Measurements from ENCODE around the gene ARHGAP28.
"Not testable (repeated sequence)": the region's sequence is repeated elsewhere in the genome, so short reads cannot be mapped to it uniquely, and the experiment has no call there.

Gene ARHGAP28

DNA sequence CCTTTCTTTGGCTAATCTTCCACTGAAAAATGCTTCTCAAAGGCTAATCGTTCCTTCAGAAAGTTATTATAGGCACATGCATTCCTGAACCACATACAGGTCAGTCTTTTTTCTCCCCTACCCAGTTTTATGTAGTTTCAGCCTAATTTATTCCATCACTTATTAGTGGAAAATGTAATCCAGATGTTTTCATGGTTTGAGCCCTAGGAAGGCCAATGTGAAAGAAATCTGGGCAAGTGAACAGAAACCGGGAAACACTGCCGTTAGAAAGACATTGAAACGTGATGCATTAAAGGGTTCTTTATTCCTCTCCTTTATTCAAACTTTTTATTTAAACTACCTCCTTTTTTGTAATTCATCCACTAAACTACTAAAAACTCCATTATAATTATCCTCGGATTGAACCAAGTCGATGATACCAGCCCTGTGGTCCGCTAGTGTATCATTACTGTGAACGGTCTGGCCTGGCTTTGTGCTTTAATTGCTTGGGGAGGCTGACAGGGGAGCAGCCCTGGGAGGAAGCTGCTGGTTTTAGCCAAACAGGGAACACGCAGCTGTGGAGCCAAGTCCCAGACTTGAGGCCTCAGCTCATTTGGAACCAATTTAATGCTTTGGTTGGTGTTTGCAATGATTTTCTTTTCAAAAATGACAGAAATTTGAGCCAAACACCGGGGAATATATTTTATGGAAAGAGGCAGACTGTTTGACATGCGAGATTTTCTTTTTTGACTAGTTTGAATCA, 149.2 kb downstream of the ARHGAP28 start:
- no peak for DNase-seq

- DNase-seq, result no peak
Measured at GRCh38 chr18:6879508-6880195, 150.1 kb downstream of the ARHGAP28 start.

- DNase-seq, result no peak
Measured at GRCh38 chr18:6881034-6881820, 151.7 kb downstream of the ARHGAP28 start.

DNA sequence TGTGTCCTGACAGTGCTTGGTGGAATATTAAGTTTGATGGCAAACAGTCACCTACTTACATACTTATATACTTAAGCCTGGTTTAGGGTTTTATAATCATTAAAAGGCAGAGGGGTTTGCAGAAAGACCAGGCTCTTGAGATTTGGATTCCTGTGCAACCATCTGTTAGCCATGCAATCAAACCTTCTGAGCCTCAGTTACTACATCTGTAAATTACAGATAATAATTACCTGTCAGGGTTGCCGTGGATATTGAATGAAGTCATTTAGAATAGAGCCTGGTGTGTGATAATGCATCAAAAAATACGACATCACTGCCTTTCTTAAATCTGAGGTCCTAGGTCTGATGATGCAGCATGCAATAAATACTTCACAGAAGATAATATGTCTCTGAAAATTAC, 152.9 kb downstream of the ARHGAP28 start:
- no peak for DNase-seq

DNA sequence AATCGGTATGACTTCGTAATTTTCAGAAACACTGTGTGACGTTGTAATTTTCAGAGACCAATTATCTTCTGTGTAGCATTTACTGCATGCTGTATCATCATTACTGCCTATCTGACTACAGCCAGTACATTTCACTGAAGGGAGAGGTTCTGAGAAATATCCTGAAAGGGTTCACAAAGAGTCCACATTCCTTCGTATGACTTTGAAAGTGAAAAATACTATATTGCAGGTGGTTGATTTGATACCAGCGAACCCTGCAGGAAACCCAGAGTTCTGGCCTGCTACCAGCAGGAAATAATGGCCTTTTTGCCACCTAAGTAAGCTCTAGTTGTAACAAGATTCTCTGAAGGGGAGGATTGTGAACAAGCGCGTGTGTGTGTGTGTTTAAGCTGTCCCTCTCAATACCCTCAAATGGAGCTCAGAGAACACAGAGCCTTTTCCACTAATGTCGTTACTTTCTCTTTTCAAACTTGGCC, 155.5 kb downstream of the ARHGAP28 start:
- DNase-seq, result no peak

DNA sequence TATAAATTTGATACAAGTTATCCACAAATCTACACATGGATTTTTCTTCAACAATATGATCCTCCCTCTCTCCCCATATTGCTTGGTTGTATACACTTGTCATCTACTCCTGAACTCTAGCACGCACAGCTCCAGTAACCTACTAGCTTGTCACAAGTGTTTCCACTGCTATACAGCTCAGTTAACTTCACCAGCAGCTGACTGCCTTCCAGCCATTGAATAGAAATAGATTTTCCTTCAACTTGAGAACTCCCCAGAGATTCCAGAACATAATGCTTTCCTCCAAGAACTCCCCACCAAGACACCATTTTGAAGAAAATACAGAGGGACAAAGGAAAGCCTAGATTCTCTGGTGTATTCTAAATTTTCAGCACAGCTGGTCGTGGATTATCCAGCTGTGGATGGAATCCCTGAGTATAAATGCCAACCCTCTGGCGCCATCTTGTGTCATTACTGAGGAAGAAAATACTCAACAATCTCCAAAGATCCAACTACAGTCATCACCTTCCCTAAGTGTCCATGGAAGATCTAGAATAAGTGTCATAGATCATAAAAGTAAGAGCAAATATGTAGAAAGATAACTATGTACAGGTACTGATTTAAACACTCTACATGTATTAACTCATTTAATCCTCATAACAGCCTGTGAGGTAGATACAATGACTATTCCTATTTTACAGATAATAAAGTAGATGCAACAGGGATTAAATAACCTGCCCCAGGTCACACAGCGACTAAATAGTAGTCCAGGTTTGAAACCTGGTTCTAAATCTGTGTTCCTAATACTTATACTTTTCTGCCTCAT, 156.7 kb downstream of the ARHGAP28 start:
- DNase-seq, result no peak

DNA sequence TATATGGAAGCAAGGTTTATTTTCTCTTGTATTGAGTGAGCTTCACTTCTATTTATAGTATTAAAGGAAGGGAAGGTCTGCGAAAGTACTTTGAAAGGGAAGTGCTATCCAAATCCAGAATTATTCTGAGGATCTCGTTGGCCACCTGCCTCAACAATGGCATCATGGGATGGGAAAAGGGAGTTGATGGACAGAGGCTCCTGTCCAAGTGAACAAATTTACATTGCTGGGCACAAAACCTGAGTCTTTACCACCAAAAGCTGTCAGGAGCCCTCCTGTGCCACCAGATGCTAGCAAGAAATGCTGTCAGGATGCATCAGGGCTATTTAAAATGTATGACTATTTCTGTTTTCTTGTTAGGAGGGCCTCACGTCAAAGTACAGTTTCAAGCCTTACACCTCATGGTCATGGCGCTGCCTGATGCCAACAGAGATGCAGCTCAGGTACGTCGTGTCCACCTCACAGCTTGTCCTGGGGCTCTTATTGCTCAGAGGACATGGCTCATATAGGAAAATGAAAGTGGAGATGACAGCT, 157.3 kb downstream of the ARHGAP28 start:
- no peak for DNase-seq

- DNase-seq, result no peak
Measured at GRCh38 chr18:6891788-6892187, 162.3 kb downstream of the ARHGAP28 start.

- DNase-seq, result no peak
Measured at GRCh38 chr18:6901286-6901926, 171.9 kb downstream of the ARHGAP28 start.

- DNase-seq, result no peak
Measured at GRCh38 chr18:6917072-6917471, 187.6 kb downstream of the ARHGAP28 start.

GRCh38 chr18:6920099-6920955, 190.8 kb downstream of the ARHGAP28 start:
- no peak for DNase-seq

DNA sequence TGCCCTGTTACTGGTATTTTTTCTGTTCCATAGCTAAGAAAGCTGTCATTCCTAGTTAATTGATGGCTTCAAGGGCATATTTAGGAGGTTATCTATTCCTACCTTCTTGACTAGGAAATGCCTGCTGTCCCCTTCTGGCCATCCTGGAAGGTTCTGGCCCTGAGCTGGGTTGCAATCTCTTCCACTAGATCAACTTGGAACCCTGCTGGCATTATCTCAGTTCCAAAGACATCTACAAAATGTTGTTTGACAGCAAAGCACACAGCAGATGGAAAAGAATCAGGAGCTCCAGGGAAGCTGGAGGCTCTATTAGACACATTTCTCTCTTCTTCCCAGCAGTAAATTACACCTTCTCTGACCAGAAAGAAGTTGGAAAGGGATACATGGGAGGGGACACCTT, 192.1 kb downstream of the ARHGAP28 start:
- no peak for DNase-seq

DNA sequence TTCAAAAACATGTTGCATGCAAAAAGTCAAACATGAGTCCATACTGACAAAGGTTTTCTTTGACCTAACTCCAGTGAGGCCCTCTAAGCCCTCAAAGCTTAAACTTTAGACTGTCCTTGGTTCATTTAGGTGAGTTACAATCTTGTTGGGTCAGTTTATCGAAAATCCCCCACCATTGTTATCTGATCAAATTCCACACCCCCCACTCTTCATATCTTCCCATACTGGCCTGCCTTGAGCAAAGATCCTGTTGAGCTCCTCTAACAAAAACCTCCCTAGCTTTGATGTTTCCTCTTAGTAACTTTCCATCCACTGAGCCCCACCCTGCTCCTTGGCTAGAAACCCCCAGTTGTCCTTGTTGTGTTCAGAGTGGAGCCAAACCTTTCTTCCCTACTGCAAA, 193.7 kb downstream of the ARHGAP28 start:
- no peak for DNase-seq

DNA sequence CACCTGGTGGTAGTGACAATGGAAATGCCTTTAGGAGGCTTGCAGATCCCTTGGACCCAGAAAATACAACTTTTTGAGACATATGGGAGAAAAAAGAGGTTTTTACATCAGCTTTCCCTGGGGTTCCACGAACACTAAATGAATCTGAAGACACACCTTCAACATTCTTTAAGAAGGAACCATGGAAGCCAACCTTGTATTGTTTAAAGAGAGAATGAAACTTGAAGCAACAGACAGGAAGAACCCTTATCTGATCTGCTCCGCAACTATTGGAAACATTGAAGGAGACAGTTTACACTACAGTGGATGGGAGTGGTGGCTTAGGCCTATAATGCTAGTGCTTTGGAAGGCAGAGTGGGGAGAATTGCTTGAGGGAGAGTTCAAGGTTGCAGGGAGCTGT, 197.6 kb downstream of the ARHGAP28 start:
- no peak for DNase-seq

GRCh38 chr18:6928359-6928758, 198.8 kb downstream of the ARHGAP28 start:
- no peak for DNase-seq

DNA sequence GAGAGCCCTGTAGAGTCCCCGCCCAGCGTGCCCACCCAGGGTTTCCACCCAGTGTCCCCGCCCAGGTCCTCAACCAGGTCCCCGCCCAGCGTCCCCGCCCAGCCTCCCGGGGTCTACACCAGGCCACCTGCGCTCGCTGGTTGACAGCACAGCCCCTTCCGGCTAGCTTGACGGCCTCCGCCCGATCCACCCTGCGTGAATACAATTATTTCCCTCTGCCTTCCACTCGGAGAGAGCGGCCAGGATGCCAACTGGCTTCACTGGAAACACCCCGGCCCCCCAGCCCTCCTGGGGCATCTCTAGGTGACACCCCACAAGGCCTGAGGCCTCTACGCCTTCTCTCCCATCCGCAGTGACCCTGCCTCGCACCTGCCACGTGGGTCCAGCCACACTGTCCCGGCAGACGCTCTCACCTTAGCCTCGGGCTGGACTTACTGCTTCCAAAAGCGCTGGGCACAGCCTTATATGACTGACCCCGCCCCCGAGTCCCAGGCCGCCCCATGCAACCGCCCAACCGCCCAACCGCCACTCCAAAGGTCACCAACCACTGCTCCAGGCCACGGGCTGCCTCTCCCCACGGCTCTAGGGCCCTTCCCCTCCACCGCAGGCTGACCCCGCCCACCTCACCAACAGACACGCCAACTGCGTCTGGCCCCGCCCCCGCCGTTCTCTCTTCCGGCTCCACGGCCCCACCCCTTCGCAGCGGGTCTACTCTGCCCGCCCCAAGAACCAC, 200.0 kb downstream of the ARHGAP28 start:
- no peak for DNase-seq

GRCh38 chr18:6934859-6935258, 205.3 kb downstream of the ARHGAP28 start:
- DNase-seq, result no peak

DNA sequence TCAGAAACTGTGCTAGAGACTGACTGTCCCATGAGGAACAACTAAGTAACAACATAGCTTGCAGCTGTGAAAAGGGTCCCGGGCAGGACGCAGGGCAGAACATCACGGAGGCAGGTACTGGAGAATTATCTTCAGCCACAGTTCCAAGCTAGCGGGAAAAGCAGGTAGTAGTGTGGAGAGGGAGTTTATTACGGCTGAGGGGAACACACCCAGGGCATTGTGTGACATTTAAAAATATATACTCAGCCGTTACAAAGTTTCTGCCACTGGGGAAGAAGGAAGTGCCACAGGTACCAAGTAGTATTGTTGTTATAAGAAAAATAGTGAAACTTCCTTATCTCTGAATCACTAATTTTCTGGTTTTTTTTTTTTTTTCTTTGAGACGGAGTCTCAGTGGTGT, 208.5 kb downstream of the ARHGAP28 start:
- DNase-seq, result no peak

- DNase-seq, result not testable (repeated sequence)
Measured at GRCh38 chr18:6938403-6938802, 208.9 kb downstream of the ARHGAP28 start.

- no peak for DNase-seq
Measured at GRCh38 chr18:6939972-6940371, 210.5 kb downstream of the ARHGAP28 start.

Data from NK-92 treated with Interleukin-12 subunit alpha and Interleukin-12 subunit beta, amount 100 ng/mL, for 24 hours (cell line).